DMS153 (cell line): ENCODE results near the gene PSPC1.
"Not testable (repeated sequence)": the region's sequence is repeated elsewhere in the genome, so short reads cannot be mapped to it uniquely, and the experiment has no call there.

Experiments used
- DNase-seq: peaks from one replicate; lab custom pipeline; 2025; lab: John Stamatoyannopoulos, UW

The PSPC1 gene

GRCh38 chr13:19764237-19764636, 18.5 kb downstream of the PSPC1 start:
- no peak for DNase-seq

- DNase-seq = no peak
These were observed 19.1 kb downstream of the PSPC1 start for GRCh38 chr13:19763618-19764017.

- DNase-seq = no peak
These were observed 23.1 kb downstream of the PSPC1 start for GRCh38 chr13:19759669-19760068.

GRCh38 chr13:19742643-19743042, 40.1 kb downstream of the PSPC1 start:
- no peak for DNase-seq

GRCh38 chr13:19737844-19738557, 44.7 kb downstream of the PSPC1 start:
- DNase-seq = no peak

- no peak for DNase-seq
These were observed 56.1 kb downstream of the PSPC1 start for GRCh38 chr13:19726611-19727010.

- no peak for DNase-seq
These were observed 57.4 kb downstream of the PSPC1 start for GRCh38 chr13:19725320-19725719.

GRCh38 chr13:19720039-19720438, 62.7 kb downstream of the PSPC1 start:
- DNase-seq = no peak

GRCh38 chr13:19713186-19713965, 69.4 kb downstream of the PSPC1 start:
- DNase-seq = no peak

GRCh38 chr13:19709782-19710181, 73.0 kb downstream of the PSPC1 start:
- not testable (repeated sequence) for DNase-seq

- DNase-seq = not testable (repeated sequence)
These were observed 73.7 kb downstream of the PSPC1 start for GRCh38 chr13:19709039-19709438.

GRCh38 chr13:19704256-19704655, 78.5 kb downstream of the PSPC1 start:
- not testable (repeated sequence) for DNase-seq

GRCh38 chr13:19701619-19702018, 81.1 kb downstream of the PSPC1 start:
- not testable (repeated sequence) for DNase-seq

GRCh38 chr13:19700963-19701362, 81.8 kb downstream of the PSPC1 start:
- DNase-seq = not testable (repeated sequence)

GRCh38 chr13:19695829-19696228, 86.9 kb downstream of the PSPC1 start:
- DNase-seq = no peak

GRCh38 chr13:19695428-19695827, 87.3 kb downstream of the PSPC1 start:
- no peak for DNase-seq

- DNase-seq = not testable (repeated sequence)
These were observed 91.3 kb downstream of the PSPC1 start for GRCh38 chr13:19691447-19691846.

- no peak for DNase-seq
These were observed 97.3 kb downstream of the PSPC1 start for GRCh38 chr13:19685437-19685836.

- no peak for DNase-seq
These were observed 97.7 kb downstream of the PSPC1 start for GRCh38 chr13:19685034-19685433.

GRCh38 chr13:19681517-19681916, 101.2 kb downstream of the PSPC1 start:
- DNase-seq = no peak

- DNase-seq = no peak
These were observed 102.0 kb downstream of the PSPC1 start for GRCh38 chr13:19680751-19681150.

- no peak for DNase-seq
These were observed 106.6 kb downstream of the PSPC1 start for GRCh38 chr13:19676168-19676567.

GRCh38 chr13:19674898-19675297, 107.8 kb downstream of the PSPC1 start:
- no peak for DNase-seq
